NCI-H2171 (cell line): ENCODE data around the gene GTPBP1.

Experiments used
- DNase-seq: peaks from one replicate; lab custom pipeline; 2025; lab: John Stamatoyannopoulos, UW

Gene GTPBP1

DNA sequence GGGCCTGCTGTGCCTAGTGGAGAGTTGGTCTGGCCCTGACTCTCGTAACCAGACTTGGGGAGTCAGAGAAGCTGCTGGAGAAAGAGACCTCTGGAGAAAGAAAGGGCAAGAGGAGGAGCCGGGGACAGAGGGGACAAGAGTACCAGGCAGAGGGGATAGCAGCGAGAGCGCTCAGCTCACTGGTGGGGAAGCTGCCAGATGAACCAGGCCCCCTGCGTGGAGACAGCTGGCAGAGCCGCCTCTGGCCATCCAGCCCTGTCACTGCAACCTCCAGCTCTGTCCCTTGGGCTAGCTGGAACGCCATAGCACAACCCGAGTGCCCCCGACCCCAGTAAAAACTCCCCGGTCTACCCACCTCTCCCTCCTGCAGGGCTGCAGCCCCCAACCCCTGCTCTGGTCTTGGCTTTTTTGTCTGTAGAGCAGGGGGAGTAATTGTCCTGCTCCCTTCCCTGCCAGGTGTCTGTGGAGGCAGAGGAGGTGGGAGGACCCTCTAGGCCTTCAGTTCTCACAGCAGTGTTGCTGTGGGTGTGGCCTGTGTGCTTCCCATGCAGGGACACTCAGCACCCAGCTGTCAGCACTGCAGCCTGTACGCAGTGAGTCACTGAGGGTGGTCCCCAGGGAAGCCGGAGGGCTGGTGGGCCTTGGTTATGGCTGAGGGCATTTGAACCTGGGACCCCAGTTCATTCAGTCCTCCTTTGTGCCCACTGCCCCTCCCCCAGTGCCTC, 54.9 kb downstream of the GTPBP1 start:
- DNase-seq, result peak; percentile 93

GRCh38 chr22:38761202-38762162, 55.7 kb downstream of the GTPBP1 start:
- no peak for DNase-seq

DNA sequence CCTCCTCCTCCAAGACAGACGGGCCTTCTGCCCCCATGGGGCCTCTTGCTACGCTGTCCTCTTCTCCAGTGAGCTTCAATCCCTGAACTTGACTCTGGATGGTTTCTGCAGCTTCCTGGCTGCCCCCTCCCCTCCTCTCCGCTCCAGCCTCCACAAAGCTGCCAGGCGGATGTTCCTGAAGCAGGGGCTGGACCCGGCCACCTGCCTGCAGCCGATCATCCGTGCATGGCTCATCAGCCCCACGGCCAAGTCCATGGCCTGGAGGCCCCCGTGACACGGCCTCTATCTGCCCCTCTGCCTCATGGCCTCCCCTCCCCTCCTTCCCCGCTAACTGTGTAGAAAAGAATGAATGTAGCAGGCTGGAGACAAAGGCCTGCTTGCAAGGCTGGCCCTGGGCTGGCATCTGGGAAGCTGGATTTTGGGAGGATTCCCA, 56.8 kb downstream of the GTPBP1 start:
- peak; percentile 71 for DNase-seq

GRCh38 chr22:38766076-38766777, 60.5 kb downstream of the GTPBP1 start:
- peak; percentile 61 for DNase-seq

- no peak for DNase-seq
These were observed 61.6 kb downstream of the GTPBP1 start for GRCh38 chr22:38767313-38767712.

DNA sequence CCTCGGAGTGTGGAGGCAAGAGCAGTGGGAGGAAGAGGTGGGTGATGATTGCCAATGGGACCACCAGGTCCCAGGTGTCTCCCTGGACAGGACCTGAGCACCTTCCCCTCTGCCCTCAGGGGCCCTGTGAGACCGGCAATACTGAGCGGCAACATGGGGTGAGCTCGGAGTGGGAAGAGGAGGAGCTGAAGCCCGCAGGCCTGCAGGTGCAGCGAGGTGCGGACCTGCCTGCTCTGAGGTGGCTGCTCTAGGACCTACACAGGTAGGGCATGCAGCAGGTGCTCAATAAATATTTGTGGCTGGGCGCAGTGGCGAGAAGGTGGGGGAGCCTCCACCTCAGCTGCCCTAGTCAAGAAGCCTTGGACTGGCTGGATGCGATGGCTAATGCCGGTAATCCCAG, 62.3 kb downstream of the GTPBP1 start:
- no peak for DNase-seq

GRCh38 chr22:38770257-38770949, 64.7 kb downstream of the GTPBP1 start:
- DNase-seq, result no peak

DNA sequence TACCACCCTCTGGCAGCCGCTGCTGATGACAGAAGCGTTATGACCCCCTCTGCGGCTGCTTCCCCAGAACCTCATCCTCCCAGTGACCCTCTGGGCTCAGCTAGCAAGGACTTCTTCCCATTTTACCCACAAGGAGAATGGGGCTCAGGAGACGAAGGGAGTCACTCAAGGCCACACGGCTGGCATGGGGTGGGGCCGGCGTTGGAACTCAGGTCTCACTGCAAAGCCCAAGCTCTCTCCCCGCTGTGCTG, 66.8 kb downstream of the GTPBP1 start:
- DNase-seq, result no peak

GRCh38 chr22:38773363-38773946, 67.7 kb downstream of the GTPBP1 start:
- DNase-seq, result no peak

- no peak for DNase-seq
These were observed 68.9 kb downstream of the GTPBP1 start for GRCh38 chr22:38774496-38775166.

DNA sequence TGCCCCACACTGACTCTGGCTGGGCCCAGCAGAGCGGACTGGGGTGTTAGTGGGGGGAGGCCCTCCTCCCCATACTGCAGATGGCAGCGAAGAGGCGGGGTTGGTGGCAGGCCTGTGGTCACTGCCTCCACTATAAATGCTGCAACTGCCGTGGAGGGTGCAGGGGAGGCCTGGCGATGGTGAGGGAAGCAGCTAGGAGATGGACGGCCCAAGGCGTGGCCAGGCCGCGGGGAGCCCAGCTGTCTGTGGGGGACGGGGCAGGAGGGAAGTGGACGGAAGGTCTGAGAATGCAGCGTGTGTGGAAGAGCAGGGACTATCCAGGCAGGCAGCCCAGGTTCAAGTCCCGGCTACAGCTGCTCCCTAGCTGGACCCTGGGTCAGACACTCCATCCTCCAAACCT, 69.9 kb downstream of the GTPBP1 start:
- no peak for DNase-seq

GRCh38 chr22:38776086-38776485, 70.3 kb downstream of the GTPBP1 start:
- DNase-seq, result no peak

GRCh38 chr22:38777087-38777671, 71.4 kb downstream of the GTPBP1 start:
- DNase-seq, result no peak

DNA sequence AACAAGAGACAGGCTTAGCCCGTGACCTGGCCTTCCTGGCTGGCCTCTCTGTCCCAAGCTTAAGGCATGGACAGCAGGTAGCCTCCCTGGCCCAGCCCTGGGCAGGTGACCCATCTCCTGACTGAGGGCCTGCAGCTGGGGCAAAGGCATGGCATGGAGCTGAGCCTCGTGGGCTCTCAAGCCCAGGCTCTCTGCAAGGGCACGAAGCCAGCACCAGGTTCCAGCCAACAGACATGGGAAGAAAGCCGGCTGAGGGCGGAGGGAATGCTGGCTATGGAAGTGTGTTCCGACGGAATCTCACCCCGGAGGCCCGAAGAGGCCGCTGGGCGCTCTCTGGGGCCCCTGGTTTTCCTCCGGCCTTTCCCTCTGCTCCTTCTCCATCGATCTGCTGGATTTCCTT, 75.3 kb downstream of the GTPBP1 start:
- DNase-seq, result no peak

DNA sequence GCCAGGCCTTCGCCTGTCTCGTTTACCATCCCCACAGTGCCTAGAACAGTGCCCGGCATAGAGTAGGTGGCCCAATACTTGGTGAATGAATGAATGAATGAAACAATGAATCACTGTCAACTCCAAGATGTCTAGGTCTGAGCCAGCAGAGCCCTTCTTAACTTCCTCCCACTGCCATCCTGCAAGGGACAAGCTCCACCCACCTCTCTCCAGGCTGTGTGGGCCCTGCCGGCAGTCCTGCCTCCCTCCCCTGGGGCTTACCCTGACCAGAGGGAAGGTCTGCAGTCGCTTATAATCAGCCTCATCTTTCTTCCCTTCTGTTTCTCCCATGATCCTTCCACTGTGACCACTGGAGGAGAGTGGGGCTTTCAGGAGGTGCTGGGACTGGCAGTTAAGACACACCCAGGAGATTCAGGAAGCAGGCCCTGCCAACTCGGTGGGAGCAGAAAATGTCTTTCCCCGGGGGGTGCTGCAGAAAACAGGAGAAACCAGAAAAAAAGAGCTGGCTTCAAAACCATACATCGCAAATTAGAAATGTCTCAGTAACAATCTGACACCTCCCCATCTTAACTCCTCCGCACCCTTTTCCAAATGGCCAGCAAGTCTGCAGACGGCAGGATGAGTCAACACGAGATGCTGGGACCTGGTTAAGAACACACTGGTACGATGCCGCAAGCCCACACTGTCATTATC, 76.8 kb downstream of the GTPBP1 start:
- DNase-seq, result no peak
